ENCODE measurements around the gene TRAF3.
A peak's percentile ranks its signal among the peaks of the same experiment; 100 is the strongest.

TRAF3 gene

GRCh38 chr14:102908766-102909455, 131.7 kb downstream of the TRAF3 start:
- DNase-seq (ENCODE audit: low read depth): no peak

GRCh38 chr14:102909462-102909861, 132.2 kb downstream of the TRAF3 start:
- DNase-seq (ENCODE audit: low read depth): no peak

GRCh38 chr14:102909911-102910310, 132.7 kb downstream of the TRAF3 start:
- no peak for DNase-seq (ENCODE audit: low read depth)

GRCh38 chr14:102910442-102910841, 133.2 kb downstream of the TRAF3 start:
- DNase-seq (ENCODE audit: low read depth): no peak

- no peak for DNase-seq (ENCODE audit: low read depth)
Observed at GRCh38 chr14:102911541-102911951, 134.3 kb downstream of the TRAF3 start.

- DNase-seq (ENCODE audit: low read depth): no peak
Observed at GRCh38 chr14:102911991-102912761, 134.9 kb downstream of the TRAF3 start.

GRCh38 chr14:102913341-102914211, 136.3 kb downstream of the TRAF3 start:
- no peak for DNase-seq (ENCODE audit: low read depth)

GRCh38 chr14:102914474-102915291, 137.4 kb downstream of the TRAF3 start:
- DNase-seq (ENCODE audit: low read depth): no peak

- no peak for DNase-seq (ENCODE audit: low read depth)
Observed at GRCh38 chr14:102915292-102916110, 138.3 kb downstream of the TRAF3 start.

GRCh38 chr14:102916347-102917055, 139.3 kb downstream of the TRAF3 start:
- no peak for DNase-seq (ENCODE audit: low read depth)

GRCh38 chr14:102917056-102917385, 139.8 kb downstream of the TRAF3 start:
- no peak for DNase-seq (ENCODE audit: low read depth)

- peak; percentile 25 for DNase-seq (ENCODE audit: low read depth)
Observed at GRCh38 chr14:102917469-102918211, 140.4 kb downstream of the TRAF3 start.

GRCh38 chr14:102918438-102918837, 141.2 kb downstream of the TRAF3 start:
- DNase-seq (ENCODE audit: low read depth): no peak

- DNase-seq (ENCODE audit: low read depth): no peak
Observed at GRCh38 chr14:102920273-102920997, 143.2 kb downstream of the TRAF3 start.

GRCh38 chr14:102920998-102921304, 143.7 kb downstream of the TRAF3 start:
- DNase-seq (ENCODE audit: low read depth): no peak

GRCh38 chr14:102922490-102923200, 145.4 kb downstream of the TRAF3 start, which contains the start of gene AMN:
TSS of gene AMN (plus strand) at chr14:102922663. CDS start at chr14:102922689, 26 bp downstream.
- no peak for DNase-seq (ENCODE audit: low read depth)

- no peak for DNase-seq (ENCODE audit: low read depth)
Observed at GRCh38 chr14:102923201-102923924, 146.1 kb downstream of the TRAF3 start.
